ENCODE results near the gene PCMTD2. TPM values are rescaled to one million over a fixed set of nuclear protein-coding genes. Genes with fewer than 3 reads are reported as not detected.

PCMTD2 gene
- total RNA-seq, 1 experiment from 2014 or later, result 52.0 TPM

DNA sequence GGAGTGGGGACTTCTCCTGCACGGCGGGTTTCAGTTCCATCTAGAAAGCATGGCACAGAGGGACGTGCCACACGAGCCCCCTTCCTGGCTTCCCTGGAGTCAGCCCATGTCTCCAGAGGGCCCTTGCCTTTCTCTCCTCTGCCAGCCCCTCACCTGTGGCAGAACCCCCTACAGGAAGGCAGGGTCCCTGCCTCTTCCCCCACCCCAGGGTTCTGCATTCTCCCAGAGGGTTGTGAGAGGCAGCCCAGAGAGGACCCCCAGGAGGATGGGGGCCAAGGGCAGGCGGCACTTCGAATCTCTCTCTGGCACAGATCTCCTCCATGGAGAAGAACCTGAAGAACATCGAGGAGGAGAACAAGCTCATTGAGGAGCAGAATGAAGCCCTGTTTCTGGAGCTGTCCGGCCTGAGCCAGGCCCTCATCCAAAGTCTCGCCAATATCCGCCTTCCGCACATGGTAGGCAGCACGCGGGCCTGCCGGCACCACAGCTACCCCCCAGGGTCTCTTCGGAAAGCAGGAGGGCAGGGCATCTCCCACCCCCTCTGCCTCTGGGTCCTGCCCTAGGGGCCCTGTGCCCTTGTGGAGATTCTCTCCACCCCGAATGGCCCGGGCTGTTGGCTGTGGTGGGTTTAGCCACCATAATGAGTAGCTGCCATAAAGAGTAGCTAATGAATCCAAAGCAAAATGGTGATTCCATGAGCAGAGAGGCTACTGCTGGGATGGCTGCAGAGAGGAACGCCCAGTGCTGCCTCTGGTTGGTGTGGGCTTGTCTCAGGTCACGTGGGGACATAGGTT, 15.9 kb upstream of the PCMTD2 start:
- H3K27me3 ChIP-seq (ENCODE audit: insufficient read depth, low read length), result no peaks in the 10 kb centered on the region
- H3K14ac ChIP-seq (ENCODE audit: insufficient read depth, low read length), result no peak overlapping the region
- H2BK15ac ChIP-seq (ENCODE audit: low read depth, low read length), result no peak overlapping the region
- H2AFZ ChIP-seq (ENCODE audit: low read length), result no peak overlapping the region
- Mint-ChIP-seq H3K4me3 (no peak overlapping the region), H3K4me1 (peaks cover 0 to 4% of the 10 kb centered on the region in 2 experiments; a peak in 1 of 4 replicates), H3K27ac (no peak overlapping the region), H3K36me3 (ENCODE audit: insufficient read depth in 1 of 3, low read depth in 3 of 3) (peaks cover 6 to 27% (median 11%) of the 10 kb centered on the region in 3 experiments; a peak in 5 of 7 replicates), H3K27me3 (ENCODE audit: low read depth) (peaks cover 18% of the 10 kb centered on the region), H3K9me3 (peaks cover 23 to 27% of the 10 kb centered on the region in 2 experiments)
- no peaks in the 10 kb centered on the region for H3K79me1 ChIP-seq (ENCODE audit: insufficient read depth, low read depth, low read length, poor library complexity, severe bottlenecking)
- no CpG with 5 or more reads among the region's 19 CpGs for WGBS (ENCODE audit: extremely low coverage, insufficient read length, low lambda C conversion rate)
- H4K20me1 ChIP-seq (ENCODE audit: control insufficient read depth, insufficient read depth, insufficient read length), result no peaks in the 10 kb centered on the region
- no peak overlapping the region for H2BK20ac ChIP-seq (ENCODE audit: low read depth, low read length, poor library complexity, severe bottlenecking)
- no peak overlapping the region for H2AK5ac ChIP-seq (ENCODE audit: insufficient read length, low read length)
- no peaks in the 10 kb centered on the region for H3K4me1 ChIP-seq (ENCODE audit: insufficient read depth, low read length)
- H3T11ph ChIP-seq (ENCODE audit: low read length), result no peak overlapping the region
- H3K9me3 ChIP-seq (ENCODE audit: control insufficient read depth, low read depth, low read length), result no peaks in the 10 kb centered on the region
- no peak overlapping the region for H4K5ac ChIP-seq (ENCODE audit: insufficient read length, low read depth, low read length)
- TF ChIP-seq, protein P1, sequence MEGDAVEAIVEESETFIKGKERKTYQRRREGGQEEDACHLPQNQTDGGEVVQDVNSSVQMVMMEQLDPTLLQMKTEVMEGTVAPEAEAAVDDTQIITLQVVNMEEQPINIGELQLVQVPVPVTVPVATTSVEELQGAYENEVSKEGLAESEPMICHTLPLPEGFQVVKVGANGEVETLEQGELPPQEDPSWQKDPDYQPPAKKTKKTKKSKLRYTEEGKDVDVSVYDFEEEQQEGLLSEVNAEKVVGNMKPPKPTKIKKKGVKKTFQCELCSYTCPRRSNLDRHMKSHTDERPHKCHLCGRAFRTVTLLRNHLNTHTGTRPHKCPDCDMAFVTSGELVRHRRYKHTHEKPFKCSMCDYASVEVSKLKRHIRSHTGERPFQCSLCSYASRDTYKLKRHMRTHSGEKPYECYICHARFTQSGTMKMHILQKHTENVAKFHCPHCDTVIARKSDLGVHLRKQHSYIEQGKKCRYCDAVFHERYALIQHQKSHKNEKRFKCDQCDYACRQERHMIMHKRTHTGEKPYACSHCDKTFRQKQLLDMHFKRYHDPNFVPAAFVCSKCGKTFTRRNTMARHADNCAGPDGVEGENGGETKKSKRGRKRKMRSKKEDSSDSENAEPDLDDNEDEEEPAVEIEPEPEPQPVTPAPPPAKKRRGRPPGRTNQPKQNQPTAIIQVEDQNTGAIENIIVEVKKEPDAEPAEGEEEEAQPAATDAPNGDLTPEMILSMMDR (conservative IDR thresholded peaks at IDR 0.05), result no peak
- no peak overlapping the region for H3K4me2 ChIP-seq (ENCODE audit: insufficient read depth, insufficient read length, low read length)
- H3K79me2 ChIP-seq (ENCODE audit: insufficient read depth, low read length), result no peaks in the 10 kb centered on the region
- H3K4ac ChIP-seq (ENCODE audit: low read depth, low read length), result no peak overlapping the region
- no peak overlapping the region for H2BK120ac ChIP-seq (ENCODE audit: low read depth, low read length, poor library complexity, severe bottlenecking)
- no peak overlapping the region for H3K56ac ChIP-seq (ENCODE audit: insufficient read length, low read depth, low read length)
- no peak overlapping the region for H2BK5ac ChIP-seq (ENCODE audit: insufficient read length, low read length)
- no peak overlapping the region for H3K27ac ChIP-seq (ENCODE audit: insufficient read length, low read depth, low read length)
- no peak overlapping the region for H4K91ac ChIP-seq (ENCODE audit: insufficient read length, low read depth, low read length)
- no peak overlapping the region for H4K8ac ChIP-seq (replicated peaks; ENCODE audit: insufficient read length, low read depth, low read length)
- DNase-seq, result no peak
- no peak overlapping the region for H3K9ac ChIP-seq (ENCODE audit: extremely low read depth, insufficient read length, low read length)
- H3K23me2 ChIP-seq (ENCODE audit: insufficient read length, low read depth, low read length, poor library complexity, severe bottlenecking), result no peaks in the 10 kb centered on the region
- H3K18ac ChIP-seq (ENCODE audit: insufficient read length, low read depth, low read length), result no peak overlapping the region
- H2BK12ac ChIP-seq (ENCODE audit: insufficient read length, low read depth, low read length), result no peak overlapping the region
- H3K23ac ChIP-seq (ENCODE audit: insufficient read length, low read depth, low read length), result no peak overlapping the region
